Fibroblast of skin of scalp (primary cell): ENCODE data around the gene SLC26A6.

ENCODE experiments used
- DNase-seq: peaks from one replicate; pipeline ENCODE4 v3.0.0-alpha.2; 2013

SLC26A6 gene

DNA sequence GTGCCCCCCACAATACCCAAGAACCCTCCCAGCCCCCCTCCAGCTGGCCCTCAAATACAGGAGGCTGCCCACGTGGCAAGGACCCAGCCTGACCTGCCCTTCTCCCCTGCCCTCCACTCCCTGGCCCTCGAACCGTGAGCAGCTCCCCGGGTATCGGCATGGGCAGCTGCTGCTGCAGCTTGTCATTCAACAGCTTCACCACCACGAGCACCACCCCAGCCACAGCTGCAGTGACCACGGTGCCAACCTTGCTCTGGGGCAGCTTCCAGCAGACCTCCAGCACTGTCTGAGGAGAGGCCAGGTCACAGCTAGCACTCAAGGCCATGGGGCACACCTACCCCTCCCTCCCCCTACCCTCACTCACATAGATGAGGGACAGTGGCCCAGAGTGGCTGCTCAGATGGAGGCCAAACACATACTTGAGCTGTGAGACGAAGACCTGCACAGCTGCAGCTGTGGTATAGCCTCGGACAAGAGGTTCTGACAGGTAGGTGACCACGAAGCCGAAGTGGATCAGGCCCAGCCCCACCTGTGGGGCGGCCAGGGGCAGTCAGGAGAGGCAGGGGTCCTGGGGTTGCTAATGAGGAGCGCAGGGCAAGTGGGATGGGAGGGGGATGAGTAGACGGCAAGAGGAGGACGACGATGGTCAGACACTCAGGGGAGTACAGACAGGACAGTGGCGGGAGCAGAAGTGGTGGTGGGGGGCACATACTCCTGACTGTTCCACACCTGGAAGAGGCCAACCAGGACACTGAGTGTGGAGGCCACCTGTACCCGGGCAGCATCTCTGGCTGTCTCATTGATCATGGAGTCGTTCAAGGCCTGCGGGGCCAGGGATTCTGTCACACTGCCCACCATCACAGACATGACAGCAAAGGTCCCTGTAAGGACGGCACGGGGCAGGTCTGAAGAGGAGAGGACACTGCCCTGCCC is 3.5 kb downstream of the SLC26A6 start:
- no peak for DNase-seq

DNA sequence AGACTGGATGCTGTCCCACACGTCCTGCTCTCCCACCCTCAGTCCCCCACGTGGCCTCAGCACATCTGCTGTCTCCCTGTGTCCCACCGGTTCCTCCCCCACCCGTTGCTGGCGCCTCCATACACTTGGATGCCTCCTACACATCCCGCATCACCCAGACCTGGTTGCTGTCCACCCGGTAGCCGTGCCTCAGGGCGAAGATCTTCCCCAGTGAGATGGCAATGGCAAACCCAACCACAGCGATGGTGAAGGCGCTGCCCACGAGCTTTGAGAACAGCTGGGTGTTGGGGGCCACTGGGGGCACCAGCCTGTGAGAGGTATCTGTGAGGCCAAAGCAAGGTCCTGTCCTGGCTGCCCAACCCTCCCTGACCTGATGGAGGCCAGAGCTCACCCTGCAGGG is 4.4 kb downstream of the SLC26A6 start:
- no peak for DNase-seq

DNA sequence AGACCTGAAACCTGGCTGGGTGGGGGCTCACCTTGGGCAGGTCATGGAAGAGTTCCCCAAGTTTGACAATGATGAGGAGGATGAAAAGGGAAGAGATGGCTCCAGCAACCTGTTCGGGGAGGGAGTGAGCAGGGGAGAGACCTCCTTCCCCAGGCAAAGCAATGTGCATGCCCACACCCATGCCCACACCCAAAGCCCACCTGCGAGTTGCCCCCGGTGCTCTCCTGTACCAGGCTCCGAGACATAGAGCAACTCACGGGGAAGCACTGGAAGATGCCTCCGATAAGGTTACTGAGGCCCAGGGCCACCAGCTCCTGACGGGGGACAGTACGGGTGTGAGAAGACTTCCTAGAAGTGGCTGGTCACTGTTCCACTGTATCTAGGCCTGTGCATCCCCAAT is 4.9 kb downstream of the SLC26A6 start:
- no peak for DNase-seq

DNA sequence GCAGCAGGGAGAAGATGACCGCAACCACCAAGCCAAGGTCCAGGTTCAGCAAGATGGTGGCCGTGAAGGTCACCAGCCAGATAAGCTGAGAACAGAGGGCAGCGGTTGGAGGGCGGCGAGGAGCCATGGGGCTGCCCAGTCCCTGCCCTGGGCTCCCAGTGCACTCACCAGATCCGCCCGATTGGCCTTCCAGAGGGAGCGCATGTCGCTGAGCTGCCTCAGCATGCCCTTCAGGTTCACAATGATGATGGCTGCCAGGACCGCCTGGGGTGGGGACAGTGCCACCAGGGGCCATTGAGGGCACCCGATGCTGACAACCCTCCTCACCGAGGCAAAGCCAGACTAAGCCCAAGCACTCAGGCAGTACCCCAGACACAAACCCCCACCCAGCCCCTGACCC is 5.4 kb downstream of the SLC26A6 start:
- no peak for DNase-seq

DNA sequence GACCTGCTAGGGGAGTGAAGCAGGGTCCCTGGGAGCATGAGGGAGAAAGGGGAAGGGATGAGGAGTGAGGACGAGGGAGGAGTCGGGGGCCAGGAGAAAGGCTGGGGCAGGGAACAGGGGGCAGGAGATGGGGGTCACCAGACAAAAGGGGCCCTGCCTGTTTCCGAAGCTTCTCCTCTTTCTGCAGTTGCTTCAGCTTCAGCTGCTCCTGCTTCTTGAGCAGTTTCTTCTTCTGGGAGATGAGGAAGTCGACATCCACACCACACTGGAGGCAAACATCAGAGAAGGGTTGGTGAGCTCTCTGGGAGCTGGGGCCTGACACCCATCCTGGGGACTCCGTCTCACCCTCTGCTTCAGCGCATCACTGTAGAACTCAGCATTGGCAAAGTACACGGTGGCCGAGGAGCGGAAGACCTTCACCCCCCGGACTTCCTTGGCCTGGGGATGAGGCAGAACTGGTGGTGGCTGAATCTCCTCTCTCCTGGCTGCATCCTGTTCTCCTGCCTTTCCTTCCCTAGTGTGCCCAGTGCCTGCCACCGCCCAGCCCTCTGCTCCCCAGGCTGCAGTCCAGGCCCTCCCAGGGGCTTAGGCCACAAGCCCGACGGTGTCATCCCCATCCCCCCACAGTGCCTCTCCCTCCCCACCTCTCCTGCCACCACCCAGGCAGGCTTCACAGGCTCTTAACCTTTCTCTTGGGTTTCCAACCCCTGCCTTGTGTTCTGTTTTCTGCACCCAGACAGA is 6.8 kb downstream of the SLC26A6 start:
- no peak for DNase-seq

DNA sequence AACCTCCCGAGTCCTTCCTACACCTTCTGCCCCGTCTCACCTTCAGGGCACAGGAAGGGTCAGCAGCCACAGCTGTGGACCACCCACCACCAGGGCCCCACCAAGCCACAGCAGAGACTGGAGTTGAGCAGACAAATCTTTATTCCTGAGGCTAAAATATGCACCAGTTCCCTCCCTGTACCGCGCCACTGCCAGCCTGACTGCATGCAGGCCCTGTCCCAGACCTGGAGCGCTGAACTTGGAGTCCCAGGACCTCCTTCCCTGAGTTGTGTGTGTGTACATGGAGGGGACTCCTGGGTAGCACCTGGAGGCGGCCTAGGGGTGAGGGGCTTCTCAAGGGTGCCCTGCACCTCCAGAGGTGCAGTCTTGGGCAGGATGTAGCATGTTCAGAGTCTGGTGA is 9.7 kb downstream of the SLC26A6 start:
- no peak for DNase-seq

DNA sequence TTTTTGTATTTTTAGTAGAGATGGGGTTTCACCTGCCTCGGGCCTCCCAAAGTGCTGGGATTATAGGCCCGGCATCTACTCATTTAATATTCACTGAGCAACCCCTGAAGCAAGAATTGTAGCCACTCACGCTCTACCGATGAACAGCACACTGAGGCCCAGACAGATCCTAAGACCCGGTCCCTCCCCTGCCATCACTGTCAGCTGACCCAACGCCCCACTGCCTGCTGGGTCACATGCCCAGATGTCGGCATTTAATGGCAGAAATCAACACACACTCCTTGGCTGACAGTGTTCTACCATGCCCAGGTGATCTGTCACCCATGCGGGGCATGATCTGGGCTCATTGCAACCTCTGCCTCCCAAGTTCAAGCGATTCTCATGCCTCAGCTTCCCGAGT is 10.5 kb downstream of the SLC26A6 start:
- DNase-seq: no peak

DNA sequence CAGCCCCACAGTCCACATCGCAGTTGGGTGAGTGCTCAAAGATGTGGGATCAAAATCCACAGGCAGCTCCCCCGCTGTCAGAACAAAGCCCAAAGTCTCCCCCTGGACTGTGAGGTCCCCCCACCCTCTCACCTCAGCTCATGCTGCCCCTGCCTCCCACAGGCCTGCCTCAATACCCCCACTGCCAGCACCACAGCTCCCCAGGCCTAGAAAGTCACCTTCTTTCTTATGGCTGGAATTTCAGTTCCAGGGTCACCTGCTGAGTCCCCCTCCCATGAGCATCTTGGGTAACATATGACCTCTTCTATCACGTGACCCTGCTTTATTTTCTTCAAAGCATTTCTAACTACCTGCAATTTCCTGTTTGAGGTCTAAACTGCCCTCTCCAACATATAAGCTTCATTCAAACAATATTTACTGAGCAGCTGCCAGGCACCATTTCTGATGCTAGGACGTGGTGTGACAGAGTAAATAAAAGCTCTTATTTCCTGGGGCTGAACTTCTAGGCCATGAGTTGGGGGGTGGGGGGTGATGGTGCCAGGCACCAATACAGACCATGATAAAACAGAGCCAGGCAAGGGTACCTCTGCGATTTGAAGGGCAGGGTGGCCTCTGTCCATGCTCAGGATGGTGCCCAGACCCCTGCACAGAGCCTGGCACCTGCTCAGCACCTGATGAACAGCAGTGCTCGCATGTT is 11.3 kb downstream of the SLC26A6 start:
- DNase-seq: no peak

DNA sequence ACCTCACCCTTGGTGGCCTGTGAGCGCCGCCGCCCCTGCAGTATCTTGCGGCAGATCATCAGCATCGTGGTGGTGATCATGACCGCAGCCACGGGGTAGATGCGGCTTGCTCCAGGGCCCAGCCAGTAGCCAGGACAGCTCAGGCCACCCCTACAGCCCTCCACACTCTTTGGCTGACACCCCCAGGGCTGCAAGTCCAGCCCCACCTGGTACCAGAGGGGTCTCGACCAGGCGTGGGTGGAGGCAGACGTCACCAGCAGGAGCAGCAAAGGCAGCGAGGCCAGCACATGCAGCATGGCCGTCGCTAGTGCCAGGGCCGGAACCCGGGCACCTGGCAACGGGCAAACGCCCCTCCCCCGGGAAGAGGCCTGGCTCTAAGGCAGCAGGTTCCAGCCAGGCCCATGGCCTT is 13.8 kb downstream of the SLC26A6 start, which contains the start of gene TMEM89:
TSS of gene TMEM89 (minus strand) at position 309 of the 409 bp plus-strand sequence. CDS start at position 296, 13 bp downstream.
- DNase-seq: no peak

DNA sequence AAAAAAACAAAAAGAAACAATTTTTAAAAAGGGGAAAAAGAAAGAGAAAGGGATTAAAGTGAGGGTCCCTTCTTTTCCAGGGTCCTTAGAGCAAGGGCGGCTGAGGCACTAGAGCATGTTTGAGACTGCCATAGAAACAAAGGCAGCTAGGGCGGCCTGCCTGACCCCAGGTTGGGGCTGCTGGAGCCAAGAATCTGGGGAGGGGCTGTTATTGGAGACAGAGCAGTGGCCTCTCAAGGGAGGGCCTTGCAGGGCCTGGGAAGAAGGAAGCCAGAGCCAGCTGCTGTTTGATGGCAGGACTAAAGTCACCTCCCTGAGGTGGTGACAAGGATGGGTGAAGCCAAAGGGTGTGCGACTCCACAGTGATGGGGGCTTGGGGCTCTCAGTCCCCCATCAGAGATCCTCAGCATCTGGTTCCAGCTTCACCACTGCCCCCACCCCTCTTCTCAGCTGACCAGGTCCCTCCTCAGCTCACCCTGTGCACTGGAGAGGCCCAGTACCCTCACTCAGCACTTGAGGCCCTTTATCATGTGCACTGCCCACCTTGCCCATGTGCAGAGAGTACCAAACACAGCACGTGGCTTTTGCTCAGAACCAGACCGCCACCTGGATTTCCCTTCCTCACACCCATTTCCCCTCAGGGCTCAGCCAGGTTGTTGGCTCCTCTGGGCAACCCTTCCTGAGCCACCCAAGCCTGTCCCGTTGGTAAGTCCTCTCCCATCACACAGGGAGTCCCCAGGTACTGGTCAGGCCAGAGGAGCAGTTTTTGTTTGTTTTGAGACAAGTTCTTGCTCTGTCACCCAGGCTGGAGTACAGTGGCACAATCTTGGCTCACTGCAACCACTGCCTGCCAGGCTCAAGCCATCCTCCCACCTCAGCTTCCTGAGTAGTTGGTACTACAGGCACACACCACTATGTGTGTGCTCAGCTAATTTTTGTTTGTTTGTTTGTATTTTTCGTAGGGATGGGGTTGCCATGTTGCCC is 15.4 kb downstream of the SLC26A6 start:
- DNase-seq: no peak

DNA sequence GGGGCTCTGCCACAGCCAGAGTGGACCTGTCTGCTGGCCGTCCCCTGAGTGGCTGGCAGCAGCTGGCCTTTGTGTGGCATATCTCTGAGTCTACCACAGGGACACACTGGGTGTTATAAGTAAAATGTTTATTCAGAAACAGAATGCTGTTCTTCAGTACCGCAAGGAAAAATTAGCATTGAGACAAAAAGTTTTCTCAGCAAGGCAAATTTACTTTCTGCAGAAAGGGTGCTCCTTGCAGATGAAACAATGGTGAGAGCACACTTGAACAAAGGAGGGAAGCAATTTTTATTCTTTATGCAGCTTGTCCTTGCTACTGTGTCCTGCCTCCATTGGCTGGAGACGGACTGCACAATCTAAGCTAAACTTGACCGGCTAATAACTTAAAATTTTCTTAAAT is 17.7 kb downstream of the SLC26A6 start:
- no peak for DNase-seq

DNA sequence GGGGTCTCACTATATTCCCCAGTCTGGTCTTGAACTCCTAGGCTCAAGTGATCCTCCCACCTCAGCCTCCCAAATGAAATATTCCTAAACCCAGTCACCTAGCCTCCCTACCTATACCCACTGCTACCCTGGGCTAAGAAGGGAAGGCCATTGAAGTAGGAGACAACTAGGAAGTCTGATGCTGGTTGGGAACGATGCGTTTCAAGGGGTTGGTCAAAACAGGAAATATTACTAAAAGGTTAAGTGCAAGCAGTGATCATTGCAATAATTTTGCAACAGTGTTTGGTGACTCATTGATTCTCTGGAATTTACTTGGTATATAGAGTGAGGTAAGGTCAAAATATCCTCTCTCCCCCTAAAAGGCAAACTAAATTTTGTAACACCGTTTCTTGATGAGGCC is 21.2 kb downstream of the SLC26A6 start:
- peak; percentile 70 for DNase-seq

DNA sequence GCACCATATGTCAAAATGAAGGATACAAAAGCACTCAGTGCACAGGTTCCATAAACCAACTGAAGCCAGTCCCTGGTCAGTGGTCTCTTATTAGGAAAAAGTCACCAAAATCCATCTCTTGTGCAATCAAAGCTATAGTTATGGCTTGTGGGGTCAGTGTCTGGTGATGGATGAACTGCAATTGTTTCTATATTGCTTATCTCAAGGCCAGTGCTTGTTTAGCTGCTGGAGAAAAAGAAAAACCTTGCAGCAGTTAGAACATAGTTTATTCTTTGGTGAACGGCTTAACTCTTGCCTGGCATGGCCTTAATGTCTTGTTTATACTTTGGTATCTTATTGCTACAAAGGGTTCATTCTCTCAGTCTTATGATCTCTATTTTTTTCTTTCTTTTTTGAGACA is 23.0 kb downstream of the SLC26A6 start:
- DNase-seq: no peak

DNA sequence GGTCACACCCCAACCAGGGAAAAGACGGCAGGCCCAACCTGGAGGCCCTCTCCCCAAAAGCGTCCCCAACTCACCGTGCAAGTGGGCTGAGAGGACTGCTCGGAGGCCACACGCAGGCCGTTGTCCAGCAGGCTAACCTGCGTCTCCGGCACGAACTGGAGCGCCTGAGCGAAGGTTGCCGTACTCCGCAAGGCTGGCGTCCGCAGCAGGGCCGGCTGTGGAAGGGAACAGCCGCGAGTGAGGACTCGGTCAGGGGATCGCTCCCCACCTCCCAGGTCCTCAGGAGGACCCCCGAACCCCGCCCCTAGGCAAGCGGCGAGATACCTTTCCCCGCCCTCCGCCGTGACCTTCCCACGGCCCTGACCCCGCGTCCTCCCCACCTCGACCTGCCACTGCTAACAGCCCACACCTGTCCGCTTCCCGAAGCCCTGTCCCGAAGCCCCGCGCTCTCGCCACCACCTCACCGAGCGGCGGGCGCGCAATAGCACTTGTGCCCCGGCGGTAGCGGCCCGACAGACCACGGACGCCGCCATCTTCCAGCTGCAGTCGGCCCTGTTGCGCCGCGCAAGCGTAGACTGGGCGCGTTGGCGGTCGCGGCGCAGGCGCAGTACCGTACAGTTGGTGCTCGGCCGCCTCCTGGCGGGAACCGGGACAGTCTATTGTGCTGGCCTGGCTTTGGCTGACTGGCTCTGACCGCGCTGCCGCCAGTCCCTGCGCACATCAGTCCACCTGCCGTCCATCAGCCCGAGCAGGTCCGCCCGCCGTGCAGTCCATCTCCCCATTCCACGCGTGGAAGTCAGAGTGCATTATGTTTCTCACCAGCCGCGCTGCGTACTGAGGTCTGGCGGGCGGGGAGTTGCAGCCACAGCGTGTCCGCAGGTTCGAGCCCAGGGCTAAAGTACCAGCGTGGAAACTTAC is 25.9 kb downstream of the SLC26A6 start, which contains the start of gene UQCRC1:
TSS of gene UQCRC1 (minus strand) at position 559 of the 918 bp plus-strand sequence. CDS start at position 533, 26 bp downstream.
- DNase-seq: peak; percentile 91

DNA sequence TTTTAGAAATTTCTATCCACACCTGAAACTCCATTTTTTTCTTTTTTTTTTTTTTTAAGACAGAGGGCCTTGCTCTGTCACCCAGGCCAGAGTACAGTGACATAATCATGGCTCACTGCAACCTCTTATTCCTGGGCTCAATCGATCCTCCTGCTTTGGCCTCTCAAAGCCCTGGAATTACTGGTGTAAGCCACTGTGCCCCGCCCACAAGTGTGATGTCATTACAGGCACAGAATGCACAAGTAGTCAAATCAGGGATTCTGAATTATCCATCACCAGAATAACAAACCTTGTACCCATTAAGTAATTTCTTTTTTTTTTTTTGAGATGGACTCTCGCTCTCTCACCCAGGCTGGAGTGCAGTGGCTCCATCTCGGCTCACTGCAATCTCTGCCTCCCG is 27.7 kb downstream of the SLC26A6 start:
- no peak for DNase-seq

DNA sequence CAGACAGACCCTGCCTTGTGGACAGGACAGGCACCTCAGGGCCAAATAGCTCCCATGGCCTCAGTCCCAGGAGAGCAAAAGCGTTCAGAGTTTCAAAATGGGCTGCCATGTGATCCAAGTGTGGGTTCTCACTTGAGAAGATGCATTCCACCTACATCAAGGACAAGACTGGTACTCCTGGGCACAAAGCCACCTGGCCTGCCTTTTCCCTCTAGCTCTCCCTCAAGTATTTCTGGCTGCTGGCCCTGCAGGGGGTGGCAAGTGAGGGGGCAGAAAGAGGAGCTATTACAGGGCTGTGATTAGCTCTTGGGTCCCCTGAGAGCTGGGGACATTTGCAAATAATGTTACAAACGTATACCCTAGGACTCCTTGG is 33.7 kb downstream of the SLC26A6 start:
- DNase-seq: no peak

DNA sequence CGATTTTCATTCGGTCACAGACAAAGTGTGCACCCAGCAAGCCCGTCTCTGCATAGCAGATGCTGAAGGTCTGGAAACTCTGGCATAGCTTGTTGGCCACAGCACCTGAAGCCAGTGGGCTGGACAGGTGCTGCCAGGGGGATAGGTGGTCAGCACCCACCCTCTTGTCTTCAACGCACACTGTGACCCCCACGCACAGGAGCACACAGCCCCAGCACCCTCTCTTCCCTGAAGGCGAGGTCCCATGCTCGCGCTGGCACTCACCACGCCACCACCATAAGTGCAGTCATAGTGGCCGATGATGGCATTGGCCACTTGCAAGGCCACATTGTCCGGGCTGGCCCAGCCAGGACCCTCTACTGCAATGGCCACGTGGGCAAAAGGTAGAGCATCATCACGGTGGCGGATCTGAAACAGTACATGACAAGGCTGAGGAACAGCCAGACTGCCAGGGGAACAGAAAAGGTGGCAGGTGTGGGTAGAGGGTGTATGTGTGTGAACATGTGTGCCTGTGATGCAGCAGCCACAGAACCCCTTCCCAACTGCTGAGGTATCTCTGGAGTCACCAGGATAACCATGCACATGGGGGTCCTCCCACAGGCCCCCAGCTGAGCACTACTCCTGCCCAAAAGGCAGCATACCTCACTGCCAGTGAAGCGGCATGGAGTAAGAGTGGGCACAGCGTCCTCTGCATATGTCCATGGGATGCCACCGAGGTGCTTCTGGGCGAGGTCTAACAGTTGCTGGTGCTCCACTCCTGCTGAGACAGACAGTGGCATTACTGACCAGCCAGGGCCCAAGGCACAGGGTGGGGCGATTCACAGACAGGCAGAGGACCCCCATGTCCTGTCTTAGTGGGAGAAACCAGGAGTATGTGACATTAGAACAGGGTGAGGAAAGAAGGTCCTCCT is 34.3 kb downstream of the SLC26A6 start:
- no peak for DNase-seq

DNA sequence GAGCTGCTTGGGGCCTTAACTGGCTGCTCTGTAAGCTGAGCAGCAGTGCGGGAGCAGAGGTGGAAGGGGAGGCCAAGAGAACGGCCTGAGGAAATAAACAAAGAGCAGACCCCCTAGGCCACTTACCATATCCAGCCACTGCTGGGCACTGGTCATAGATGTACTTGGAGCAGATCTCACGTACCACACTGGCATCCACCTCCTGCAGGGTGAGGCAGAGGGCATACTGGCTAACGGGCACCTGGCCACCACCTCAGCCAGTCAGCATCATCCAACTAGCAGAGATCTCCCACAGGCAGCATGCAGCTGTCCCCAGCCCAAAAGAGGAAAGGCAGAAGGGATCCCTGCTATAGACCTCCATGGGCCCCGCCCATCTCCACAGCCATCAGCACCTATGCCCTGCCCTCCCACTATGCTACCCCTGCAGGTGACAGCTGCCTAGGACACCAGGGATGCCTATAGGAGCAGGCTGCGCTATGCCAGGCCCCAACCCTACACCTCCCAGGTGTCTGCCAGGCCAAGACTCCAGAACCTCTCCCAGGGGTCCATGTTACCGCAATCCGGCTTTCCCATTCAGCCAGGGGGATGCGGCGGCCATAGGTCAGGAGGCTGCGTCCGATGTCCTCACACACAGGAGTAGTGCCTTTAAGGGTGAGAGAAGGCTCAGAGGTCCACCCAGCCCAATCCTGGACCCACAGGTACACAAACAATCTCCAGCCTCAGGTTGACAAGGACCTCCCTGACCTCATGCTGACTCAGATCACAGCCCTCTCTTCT is 35.6 kb downstream of the SLC26A6 start:
- DNase-seq: no peak

DNA sequence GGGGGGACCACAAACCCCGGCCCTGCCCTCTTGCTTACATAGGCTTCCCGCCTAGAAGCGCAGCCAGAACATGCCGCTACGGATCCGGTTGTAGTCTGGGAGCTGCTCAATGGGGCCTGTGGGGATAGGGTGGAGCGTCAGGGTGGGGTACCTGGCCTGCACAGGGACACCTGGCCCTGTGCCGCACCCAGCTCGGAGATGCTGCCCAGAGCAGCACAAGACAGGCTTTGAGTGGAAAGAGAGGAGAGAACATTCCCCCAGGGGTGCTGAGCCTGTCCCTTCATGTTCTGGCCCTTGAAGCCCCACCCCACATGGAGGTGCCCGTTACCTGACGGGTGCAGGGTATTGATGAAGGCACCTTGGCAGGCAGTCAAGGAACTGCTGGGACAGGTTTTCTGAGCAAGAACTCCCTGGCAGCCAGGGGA is 36.2 kb downstream of the SLC26A6 start:
- no peak for DNase-seq
